HG03103 (cell line): ENCODE measurements around the gene TNRC18.
"Not testable (repeated sequence)": the region's sequence is repeated elsewhere in the genome, so short reads cannot be mapped to it uniquely, and the experiment has no call there.

Experiments
- ATAC-seq: cut with Tn5 transposase; IDR thresholded peaks from one replicate; pipeline ENCODE4 v1.9.1; 2021; ENCODE audit warnings: low read depth; ENCODE audit not compliant: unreplicated experiment

TNRC18 gene, protein sequence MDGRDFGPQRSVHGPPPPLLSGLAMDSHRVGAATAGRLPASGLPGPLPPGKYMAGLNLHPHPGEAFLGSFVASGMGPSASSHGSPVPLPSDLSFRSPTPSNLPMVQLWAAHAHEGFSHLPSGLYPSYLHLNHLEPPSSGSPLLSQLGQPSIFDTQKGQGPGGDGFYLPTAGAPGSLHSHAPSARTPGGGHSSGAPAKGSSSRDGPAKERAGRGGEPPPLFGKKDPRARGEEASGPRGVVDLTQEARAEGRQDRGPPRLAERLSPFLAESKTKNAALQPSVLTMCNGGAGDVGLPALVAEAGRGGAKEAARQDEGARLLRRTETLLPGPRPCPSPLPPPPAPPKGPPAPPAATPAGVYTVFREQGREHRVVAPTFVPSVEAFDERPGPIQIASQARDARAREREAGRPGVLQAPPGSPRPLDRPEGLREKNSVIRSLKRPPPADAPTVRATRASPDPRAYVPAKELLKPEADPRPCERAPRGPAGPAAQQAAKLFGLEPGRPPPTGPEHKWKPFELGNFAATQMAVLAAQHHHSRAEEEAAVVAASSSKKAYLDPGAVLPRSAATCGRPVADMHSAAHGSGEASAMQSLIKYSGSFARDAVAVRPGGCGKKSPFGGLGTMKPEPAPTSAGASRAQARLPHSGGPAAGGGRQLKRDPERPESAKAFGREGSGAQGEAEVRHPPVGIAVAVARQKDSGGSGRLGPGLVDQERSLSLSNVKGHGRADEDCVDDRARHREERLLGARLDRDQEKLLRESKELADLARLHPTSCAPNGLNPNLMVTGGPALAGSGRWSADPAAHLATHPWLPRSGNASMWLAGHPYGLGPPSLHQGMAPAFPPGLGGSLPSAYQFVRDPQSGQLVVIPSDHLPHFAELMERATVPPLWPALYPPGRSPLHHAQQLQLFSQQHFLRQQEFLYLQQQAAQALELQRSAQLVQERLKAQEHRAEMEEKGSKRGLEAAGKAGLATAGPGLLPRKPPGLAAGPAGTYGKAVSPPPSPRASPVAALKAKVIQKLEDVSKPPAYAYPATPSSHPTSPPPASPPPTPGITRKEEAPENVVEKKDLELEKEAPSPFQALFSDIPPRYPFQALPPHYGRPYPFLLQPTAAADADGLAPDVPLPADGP (N-terminal part only)

DNA sequence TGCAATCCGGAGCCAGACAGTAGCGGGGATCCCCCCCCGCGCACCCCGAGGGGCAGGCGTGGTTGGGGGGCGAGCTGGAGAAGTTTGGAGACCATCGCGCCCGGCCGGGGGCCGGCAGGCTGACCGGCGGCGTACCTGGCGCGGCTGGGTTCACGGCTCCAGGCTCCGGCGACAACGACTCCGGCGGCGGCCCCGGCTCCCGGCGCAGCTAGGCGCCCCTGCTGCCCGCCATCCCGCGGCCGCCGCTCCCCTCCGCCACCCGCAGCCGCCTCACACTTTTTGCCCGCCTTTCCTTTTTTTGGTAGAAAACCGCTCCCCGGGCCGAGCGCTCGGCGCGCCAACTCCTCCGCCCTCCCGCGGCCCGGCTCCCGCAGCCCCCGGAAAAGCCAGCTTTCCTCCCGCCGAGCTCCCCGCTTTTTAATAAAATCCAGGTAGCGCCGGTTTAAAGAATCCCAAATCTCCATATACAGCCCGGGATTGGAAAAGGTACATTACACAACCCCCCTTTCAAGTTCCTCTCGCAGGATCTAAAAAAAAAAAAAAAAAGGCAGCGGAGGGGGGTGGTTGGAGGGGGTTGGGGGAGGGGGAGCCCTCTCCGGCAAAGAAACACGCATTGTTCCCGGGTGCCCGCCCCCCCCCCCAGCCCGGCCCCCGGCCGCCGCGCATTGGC, at the start of gene TNRC18:
Gene TNRC18 (minus strand): TSS at position 529 of the 670 bp plus-strand sequence. CDS start 2,588 bp downstream, outside the sequence.
- no peak for ATAC-seq

DNA sequence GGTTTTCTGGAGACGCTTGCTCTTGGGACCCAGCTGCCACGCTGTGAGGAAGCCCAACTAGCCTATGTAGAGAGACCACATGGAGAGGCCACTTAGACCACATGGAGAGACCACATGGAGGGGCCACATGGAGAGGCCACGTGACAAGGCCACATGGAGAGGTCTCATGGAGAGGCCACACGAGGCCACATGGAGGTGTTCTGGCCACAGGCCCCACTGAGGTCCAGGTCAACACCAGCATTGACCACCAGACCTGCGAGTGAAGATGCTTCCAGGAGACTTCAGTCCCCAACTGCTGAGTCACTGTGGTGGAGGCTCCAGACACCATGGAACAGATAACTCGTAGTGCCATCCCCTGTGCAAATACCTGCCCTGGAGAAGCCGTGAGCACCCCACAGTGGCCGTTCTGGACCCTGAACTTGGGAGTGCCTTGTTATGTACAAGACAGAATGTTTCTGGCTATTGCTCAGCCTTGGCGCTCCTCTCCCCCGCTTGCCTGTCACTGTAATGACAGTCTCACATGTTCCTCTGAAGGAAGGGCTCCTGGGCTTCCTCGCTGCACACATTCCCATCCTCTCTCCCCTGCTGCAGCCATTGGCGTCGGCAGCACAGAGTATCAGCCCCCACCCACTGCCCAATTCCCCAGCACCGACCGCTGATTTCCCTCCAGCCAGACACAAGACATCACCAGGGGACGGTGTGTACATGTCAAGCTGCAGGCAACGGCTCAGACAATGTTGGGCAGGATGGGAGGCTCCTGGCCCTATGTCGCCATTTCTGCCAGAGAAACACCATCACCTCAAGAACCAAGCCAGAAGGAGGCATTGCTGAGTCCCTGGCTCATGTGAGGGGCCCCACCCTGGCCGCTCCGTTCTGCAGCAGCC, 49.0 kb upstream of the TNRC18 start:
- no peak for ATAC-seq

DNA sequence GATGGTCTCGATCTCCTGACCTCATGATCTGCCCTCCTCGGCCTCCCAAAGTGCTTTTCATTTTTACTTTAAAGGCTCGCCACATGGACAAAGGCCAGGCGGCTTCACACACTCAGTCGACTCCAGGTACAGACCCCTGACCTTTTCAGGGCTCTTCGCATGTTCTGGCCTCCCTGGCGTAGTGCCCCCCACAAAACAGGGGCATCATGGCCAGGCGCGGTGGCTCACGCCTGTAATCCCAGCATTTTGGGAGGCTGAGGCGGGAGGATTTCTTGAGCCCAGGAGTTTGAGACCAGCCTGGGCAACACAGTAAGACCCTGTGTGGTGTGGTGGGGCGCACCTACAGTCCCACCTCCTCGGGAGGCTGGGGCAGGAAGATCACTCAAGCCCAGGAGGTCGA, 48.0 kb upstream of the TNRC18 start:
- ATAC-seq = not testable (repeated sequence)

DNA sequence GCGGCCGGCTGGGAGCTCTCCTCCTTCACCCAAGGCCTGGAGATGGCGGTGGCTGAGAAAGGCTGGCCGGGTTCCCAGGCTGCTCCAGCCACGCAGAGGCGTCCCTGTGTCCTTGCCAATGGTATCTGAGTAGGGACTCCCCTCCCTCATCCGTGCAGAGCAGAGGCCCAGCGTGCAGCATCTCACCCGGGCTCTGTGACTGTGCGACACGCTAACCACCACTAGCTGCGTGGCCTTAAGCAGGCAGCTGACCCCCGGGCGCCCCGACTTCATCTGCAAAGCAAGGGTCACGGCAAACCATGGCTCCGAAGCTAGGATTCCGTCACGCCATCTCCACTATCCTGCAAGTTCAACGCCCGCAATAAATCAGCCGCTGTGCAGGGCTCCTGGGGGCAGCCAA, 47.2 kb upstream of the TNRC18 start:
- no peak for ATAC-seq

DNA sequence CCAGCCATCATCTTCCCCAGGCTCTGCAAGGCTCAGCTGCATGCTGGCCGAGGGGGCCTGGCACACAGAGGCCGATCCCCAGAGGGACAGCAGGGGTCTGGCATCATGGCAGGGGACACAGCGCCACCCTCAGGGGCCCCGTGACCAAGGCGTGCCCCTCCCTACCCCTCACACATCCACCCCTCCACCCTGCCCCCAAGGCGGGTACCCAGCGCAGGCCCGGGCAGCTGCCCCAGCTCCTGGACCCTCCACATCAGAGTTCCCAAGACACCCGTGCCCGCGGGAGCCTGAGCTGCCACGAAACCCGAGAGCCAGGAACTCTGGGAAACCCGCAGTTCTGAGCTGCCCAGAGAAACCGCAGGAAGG, 46.5 kb upstream of the TNRC18 start:
- ATAC-seq = no peak

DNA sequence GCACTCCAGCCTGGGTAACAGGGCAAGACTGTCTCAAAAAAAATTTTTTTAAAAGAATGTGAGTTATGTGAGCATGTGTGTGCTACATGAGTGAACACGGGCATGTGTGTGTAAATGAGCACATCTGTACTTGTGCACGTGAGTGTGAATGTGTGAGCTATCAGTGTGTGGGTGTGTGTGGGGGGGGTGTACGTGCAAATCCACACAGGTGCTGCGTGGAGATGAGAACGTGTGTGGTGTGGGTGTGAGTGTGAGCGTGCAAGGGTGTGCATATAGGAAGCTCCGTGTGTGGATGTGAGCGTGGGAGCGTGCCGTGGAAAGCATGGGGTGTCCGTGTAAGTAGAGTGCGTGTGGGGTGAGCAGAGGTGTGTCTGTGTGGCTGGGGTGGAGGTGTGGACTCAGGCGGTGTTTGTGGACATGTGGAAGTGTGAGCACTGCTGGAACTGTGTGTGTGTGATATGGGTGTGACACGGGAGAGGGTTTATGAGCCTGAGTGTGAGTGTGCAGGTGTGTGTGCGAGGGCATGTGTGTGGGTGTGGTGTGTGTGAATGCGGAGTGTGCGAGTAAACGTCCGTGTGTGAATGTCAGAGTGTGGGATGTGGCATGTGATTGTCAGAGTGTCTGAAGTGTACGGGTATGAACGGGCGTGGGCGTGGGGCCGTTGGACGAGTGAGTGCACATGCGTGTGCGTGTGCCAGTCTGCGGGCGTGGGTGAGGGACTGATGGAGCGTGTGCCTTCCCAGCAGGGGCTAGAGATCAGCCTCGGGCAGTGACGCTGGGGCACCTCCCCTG, 45.9 kb upstream of the TNRC18 start:
- ATAC-seq = no peak

DNA sequence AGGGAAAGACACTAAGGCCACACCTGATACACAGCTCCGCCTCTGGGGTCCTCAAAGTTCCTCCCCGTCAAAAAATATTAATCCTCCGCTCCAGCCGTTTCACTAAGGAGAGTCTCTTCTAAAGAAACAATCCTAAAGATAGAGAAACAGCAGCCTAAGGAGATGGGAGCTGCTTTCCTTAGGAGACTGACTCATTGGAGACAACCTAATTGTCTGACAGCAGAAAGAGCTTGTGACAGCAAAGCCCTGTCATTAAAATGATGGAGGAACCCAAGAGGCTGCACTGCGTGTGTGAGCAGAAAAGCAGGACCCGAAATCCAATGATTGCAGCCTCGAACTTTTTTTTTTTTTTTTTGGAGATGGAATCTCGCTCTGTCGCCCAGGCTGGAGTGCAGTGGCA, 44.0 kb upstream of the TNRC18 start:
- no peak for ATAC-seq

DNA sequence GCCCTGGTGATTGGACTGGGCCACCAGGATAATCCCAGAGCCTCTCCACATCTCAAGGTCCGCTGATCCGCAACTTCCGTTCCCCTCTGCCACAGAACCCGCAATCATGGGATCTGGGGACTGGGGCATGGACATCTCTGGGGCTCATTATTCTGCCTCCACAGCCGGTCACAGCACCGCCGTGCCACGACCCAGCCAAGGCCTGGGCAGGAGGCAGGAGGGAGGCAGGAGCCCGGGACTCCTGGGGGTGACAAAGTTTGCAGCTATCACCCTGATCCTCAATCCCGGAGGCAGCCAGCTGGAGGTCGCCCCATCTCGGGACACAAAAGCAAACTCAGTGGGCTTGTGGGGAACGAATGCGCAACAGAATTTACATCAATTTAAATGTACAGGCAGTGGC, 42.9 kb upstream of the TNRC18 start:
- no peak for ATAC-seq

DNA sequence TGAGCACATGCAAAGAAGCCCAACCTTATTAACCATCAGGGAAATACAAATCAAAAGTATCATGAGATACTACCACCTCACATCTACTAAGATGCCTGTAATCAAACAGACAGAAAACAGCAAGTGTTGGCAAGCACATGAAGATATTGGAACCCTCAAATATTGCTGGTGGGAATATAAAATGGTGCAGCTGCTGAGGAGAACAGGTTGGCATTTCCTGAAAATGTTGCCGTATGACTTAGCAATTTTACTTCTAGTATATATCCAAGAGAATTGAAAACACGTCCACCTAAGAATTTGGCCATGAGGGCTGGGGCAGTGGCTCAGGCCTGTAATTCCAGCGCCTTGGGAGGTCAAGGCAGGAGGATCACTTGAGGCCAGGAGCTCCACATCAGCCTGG, 39.4 kb upstream of the TNRC18 start:
- no peak for ATAC-seq

DNA sequence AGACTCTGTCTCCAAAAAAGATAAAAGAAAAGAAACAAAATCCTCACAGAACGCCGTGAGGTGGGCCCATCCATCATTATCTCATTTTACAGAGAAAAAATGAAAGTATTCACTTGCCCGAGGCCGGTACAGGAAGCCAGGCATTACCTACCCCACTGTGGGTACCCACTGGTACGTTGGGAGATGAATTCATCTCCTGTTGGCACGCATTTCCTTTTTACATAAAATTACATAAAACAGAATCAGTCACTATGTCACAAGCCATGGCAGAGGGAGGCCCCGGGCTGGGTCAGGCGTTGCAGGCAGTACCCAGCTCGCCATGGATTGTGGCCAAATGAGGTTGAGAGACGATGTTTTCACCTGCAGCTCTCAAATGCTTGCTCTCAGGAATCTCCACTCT, 38.6 kb upstream of the TNRC18 start:
- ATAC-seq = no peak

DNA sequence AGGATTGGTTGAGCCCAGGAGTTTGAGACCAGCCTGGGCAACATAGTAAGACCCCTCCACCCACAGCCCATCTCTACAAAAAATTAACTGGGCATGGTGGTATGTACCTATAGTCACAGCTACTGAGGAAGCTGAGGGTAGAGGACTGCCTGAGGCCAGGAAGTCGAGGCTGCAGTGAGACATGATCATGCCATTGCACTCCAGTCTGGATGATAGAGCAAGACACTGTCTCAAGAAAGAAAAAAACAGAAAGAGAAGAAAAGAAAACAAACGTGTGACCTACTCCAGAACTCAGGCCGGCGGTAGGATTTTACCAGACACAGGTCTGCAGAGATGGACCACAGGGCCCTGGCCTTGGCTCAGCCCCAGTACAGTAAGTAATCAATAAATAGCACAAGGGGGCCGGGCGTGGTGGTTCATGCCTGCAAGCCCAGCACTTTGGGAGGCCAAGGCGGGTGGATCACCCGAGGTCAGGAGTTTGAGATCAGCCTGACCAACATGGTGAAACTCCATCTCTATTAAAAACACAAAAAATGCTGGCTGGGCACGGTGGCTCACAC, 35.4 kb upstream of the TNRC18 start:
- no peak for ATAC-seq

DNA sequence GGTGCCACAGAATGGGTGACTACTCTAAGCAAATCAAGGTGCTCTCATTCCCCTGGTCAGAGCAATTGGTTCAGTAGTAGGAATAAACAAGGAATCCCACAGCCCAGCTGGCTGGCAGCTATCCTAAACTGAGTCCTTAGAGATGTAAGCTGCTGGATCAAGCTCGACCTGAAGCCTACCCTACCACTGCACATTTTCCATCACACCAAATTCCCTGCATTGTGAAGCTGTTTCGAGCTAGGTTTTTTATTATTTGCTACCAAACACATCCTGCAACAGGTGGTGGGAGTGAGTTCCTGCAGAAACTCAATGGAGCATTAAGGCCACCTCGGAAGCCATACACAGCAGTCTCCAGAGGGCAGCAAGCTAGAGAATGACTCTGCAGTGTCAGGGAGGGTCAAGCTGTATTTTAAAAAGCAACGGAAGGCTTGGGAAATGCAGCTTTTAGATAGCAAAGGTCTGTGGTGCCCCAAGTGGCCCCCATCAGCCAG, 33.7 kb upstream of the TNRC18 start:
- no peak for ATAC-seq

DNA sequence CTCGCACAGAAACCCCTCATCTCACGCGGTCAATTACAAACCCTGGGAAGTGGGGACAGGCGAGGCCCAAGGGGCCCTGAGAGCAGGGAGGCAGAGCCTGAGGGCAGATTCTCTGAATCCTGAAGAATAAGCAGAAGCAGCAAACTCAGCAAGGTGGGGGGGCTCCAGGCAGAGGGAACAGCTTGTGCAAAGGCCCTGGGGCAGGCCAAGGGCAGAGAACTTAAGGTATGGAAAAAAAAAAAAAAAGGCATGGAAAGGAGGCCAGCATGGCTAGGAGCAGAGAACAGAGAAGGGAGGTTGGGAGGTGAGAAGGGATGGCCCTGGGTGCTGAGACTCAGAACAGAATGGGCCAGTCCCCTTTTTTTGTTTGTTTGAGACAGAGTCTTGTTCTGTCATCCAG, 32.8 kb upstream of the TNRC18 start:
- ATAC-seq = no peak

DNA sequence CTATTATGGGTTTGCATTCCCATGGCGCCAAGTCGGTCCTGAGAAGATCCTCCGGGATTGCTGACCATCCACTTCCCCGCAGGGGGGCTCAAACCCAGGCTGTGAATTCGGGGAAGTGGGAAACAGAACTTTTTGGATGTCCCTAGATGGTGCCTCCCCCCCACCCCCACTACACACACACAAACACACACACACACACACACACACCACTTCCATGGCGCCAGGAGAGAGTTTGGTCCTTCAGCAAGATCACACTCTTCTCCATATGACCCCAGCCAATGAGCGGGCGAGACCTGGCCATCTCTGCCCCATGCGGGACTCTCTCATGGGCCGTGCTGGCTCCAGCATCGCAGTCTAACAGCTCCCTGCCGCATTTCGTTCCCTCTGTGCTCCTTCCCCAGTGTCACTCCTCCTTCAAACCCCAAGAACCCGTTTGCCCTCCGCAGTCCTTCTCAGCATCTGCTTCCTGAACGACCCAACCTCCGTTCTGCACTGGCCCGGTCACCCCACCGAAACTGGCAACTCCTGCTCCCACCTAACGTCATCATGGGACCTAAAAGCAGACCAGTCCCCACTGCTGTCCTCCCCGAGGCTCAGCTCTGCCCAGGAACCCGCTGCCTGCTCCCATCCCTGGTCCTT, 32.1 kb upstream of the TNRC18 start:
- no peak for ATAC-seq

DNA sequence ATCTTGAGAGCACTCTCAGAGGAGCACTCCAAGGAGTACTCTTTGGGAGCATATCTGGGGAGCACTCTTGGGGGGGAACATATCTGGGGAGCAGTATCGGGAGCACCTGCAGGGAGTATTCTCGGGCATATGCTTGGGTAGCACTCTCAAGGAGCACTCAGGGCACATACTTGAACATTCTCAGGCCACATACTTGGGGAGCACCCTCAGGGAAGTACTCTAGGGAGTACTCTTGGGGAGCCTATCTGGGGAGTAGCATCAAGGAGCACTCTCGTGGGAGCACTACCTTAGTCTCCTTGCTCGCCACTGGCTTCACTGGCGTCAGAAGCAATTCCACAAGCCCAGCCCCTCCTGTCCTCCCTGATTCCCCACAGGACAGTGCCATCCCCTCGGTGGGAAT, 31.5 kb upstream of the TNRC18 start:
- ATAC-seq = no peak

DNA sequence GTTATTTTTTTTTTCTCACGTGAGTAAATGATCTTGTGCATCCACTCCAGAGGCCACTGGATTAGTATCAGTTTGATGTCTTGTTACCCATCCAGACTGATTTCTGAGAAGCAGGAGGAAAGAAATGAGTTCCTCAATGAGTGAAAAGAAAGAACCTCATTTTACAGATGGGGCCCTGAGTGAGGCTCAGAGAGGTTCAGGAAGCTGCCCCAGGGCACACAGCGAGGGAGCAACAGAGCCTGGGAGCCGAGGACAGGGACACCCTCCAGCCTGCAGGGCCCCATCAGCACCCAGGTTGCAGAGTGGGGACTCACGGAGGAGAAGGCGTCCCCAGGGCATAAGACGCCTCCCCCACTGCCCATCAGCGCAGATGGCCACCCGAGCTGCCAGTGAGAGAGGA, 30.9 kb upstream of the TNRC18 start:
- no peak for ATAC-seq

DNA sequence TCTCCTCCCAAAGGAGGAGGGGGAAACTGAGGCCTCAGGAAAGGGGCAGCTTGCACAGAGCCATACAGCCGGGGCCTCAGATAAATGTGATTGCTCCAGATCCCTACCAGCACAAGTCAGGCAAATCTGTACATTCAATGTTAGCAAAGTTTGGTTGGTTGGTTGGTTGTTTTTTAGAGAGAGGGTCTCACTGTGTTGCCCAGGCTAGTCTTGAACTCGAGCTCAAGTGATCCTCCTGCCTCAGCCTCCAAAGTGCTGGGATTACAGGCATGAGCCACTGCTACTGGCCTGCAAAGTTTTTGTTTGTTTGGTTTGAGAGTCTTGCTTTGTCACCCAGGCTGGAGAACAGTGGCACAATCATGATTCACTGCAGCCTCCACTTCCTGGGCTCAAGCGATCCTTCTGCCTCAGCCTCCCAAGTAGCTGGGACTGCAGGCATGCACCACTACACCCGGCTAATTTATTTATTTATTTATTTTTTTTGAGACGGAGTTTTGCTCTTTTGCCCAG, 30.0 kb upstream of the TNRC18 start:
- no peak for ATAC-seq
